NCI-H2107 (cell line): ENCODE data around the gene TMEM187.
A peak's percentile ranks its signal among the peaks of the same experiment; 100 is the strongest.

Experiments
- DNase-seq: peaks from one replicate; lab custom pipeline; 2025; lab: John Stamatoyannopoulos, UW

The TMEM187 gene

DNA sequence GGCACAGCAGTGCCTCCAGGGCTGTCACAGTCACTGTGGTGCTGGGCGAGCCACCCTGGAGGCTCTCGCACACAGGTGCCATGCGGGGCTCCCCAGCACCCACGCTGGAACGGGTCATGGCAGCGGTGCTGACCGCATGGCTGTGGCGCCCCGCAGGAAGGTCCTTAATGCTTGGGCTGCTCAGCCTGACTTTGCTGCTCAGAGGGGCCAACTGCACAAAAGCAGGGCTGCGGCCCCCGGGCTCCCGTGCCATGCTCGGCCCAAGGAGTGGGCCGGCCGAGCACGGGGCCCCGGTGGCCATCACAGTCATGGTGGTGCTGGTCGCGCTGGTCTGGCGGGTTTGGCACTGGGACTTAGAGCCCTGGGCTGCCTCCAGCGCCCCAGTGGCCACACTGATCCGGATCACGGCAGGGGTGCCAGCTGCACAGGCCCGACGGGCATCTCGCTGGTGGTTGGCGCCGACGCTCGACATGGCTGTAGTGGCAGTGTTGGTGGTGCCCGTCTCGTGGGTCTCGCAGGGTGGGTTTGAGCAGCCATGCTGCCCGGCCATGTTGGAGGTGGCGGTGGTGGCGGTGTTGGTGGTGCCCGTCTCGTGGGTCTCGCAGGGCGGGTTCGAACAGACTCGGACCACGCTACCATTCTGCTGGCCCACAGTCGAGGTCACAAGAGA lies 17.9 kb upstream of the TMEM187 start:
- no peak for DNase-seq

DNA sequence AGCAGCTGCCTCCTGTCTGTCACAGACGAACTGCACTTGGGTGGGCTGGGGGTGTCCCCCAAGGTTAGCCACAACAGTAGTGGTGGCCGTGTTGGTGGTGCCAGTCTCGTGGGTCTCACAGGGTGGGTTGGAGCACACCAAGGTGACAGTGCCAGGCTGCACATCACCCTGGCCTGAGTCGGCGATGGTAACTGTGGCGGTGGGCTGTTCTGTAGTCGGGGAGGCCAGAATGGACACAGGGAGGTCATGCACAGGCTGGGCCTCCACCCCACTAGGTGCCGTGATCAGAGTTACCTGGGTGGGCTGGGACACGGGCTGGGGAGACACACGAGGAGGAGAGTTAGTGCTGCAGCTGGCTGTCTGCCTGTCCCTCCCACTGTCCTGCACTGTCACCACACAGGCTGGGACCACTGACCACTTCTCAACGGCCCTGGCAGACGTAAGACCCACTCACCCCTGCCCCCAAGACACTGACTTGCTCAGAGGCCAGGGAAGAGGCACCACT lies 17.3 kb upstream of the TMEM187 start:
- no peak for DNase-seq

DNA sequence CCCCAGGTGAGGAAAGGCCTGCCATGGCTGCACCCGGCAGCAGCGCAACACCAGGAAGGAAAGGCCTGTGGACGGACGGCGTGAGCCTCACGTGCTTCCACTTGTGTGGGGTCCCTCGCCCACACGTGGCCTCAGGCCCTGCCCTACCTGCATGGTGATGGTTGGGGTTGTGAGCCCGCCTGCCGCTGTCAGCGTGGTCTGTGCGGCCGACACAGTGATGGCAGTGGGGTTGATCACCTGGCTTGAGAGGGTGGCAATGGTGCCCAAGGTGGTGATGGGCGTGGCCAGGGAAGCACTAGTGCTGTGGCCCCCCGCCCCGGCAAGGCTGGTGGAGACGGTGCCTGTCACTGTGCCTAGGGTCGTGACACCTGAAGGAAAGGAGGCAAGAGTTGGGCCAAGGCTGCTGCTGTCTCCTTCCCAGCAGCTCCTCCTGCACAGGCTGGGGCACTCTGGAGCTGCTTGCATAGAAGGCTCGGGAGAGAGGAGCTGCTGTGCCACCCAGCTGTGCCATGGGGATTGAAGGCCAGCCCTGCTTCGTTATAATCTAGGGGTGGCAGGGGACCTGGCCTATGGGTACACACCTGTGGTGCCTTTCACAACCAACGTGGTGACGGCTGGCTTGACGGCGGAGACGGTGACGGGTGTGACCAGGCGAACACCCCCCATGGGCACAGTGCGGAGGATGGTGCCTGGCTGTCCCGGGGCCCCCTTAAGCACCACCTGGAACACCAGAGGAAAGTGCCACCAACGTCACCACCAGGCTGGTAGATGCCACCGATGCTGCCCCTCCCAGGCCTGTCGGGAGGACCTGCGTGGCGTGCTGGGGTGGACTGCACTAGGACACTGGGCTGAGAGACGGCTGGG lies 16.3 kb upstream of the TMEM187 start:
- DNase-seq = no peak

DNA sequence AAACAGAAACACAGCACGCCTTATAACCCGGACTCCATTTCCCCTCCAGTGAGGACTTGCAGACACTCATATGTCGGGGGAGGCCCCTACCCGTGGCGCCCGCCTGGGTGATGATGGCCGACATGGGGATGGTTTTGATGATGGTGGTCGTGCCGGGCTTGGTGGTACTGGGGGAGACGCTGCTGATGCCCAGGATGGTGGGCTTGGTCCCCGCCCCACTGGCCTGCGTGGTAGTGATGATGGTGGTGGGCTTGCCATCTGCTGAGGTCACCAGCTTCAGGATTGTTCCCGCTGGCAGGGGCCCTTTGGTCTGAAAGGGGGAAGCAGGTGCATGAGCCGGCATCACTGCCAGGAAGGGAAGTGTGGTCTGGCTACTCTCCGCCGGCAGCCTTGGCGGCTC lies 15.3 kb upstream of the TMEM187 start:
- DNase-seq = no peak

DNA sequence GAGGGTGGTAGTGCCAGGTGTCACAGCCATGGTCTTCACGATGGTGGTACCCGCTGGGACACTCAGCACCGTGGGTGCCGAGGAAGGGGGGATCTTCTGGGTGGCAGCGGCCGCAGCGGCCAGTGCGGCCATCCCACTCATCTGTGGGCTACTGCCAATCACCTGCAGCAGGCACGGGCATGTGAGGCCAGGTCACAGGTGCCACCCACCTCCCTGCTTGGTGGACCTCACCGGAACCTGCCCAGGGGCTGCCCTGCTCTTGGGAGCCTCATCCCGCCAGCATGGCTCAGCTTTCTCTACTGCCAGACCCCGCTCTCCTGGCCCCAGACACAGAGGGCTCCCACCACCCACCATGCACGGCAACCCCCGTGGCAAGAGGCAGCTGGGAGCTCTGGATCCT lies 13.9 kb upstream of the TMEM187 start:
- no peak for DNase-seq

DNA sequence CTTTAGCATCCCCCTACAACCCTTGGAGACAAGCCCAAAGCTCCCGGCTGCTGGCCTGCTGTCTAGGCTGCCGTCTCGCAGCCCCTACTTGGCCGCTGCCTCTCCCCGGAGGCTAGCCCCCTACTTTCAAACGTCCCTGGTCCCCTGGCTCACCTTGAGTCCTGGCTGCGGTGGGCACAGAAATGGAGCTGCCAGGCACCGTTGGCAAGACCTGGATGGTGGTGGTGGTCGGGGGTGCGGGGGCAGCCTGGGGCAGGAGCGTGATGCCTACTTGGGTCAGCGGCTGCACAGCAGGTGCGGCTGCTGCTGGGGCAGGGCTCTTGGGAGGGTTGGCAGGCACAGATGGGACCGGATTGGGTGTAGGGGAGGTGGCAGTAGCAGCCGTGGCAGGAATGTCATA lies 12.9 kb upstream of the TMEM187 start:
- DNase-seq = no peak

DNA sequence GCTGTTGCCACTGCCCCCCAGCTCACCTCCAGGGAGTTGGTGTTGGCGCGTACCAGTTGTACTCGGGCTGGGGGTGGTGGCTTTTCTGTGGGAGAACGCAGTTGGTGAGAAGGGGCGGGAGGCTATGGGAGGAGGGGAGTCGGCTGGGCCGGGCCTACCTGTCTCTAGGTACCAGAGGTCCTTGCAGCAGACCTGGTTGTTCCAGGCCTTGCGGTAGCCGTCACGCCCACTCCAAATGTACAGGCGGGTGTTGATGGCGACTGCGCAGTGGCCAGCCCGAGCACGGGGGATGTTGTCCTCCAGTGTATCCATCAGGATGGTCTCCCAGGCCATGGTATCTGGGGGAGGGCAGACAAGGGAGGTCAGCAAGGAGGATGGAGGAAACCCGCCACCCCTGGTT lies 12.5 kb upstream of the TMEM187 start:
- no peak for DNase-seq

DNA sequence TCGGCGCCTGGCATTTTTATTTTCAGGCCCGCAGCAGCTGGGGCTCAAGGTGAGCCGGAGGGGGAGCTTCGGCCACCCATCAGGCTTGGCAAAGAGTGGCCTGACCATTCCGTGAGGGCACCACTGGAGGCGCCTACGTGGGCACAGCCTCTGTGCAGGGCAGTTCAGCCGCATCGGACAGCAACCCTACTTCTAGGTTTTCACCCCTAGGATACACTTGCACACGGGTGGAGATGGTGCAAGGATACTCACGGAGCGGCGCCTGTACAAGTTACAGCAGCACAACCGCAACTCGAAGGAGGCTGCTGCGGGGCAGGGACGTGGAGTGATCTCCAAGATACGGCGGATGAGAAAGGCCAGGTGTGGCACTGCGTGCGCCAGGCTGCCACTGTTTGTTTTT lies 11.8 kb upstream of the TMEM187 start:
- DNase-seq = no peak

DNA sequence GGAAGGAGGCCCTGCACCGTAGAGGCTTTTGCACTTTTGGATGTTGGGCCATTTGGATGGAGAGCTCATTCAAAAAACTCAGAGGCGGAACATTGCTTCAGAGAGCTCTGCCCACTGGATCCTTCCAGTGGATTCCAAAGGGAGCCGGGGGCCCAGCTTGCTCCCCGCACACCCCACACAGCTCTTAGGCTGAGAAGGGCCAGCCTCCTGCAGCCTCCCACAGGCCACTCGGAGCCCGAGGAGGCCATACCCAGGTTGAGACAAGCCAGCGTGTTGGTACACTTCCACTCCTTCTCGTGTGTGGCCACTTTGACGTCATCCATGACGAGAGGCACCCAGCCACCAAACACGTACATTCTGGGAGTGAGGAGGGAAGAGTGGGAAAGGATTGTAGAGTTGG lies 11.3 kb upstream of the TMEM187 start:
- DNase-seq = no peak

DNA sequence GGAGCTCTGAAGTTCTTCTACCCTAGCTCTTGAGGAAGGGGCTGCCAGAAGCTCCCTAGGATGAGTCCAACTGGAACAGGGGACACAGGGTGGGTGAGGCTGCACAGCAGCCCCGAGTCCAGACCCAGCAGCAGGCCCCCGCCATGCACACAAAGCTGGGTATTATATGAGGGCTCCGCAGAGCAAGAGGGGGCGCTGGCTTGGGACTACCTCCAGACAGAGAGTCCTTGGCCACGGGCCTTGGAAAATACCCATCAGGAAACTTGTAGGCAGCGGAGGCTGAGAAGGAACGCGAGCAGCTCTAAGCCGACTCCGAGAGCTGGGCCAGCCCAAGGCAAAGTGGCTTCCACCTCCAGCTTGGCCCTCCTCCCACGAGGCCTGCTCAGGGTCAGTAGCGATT lies 9.0 kb upstream of the TMEM187 start:
- DNase-seq = no peak

DNA sequence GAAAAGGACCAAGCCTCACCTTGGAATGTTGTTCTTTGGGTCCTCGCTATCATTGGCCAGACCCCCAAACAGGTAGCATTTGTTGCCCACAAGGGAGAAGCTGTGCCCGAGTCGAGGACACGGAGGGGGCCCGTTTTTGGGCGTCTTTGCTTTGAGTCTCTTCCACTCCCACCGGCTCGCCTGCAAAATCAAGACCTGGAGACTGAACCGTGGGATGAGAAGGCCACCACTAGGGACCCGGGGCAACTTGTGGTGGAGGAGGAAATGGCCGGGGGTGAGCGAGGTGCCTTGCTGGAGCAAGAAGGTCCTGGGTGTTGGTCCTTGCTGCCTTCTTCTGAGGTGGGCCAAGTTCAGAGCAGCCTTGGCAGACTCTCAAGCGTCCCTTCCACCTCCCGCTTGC lies 8.4 kb upstream of the TMEM187 start:
- no peak for DNase-seq

DNA sequence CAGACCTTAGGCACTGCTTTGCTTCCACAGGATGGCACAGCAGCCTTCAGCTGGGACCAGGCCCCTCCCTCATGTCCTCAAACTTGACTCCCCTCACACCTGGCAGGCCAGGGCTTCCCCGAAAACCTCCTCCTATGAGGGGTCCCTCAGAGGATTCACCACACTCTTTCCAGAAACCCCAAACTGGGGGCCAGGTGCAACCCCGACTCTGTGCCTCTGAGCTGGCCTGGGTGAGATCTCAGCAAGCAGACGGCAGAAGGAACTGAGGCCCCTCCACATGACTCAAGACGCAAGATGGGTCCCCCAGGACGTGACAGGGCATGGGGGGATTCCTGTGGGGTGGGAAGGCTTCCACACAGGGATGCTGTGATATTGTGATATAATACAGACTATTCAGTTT lies 7.1 kb upstream of the TMEM187 start:
- DNase-seq = no peak

DNA sequence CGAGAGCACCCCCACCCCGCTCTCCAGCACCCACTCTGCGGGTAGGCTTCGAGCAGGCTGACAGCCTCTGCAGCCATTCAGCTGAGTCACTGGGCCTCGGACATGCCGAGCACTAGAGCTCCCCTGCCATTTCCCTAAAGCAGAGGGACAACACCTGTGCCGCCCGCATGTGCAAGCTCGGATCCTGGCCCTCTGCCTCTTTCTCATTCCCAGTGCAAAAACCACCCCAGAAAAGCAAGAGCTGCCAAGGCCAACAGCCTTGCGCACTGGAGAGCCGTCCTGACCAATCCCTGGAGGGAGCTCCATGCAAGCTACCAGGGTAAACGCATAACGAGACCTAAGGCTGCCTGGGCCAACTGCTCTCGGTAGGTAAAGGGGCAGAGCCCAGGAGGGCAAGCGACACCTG lies 6.3 kb upstream of the TMEM187 start:
- no peak for DNase-seq

DNA sequence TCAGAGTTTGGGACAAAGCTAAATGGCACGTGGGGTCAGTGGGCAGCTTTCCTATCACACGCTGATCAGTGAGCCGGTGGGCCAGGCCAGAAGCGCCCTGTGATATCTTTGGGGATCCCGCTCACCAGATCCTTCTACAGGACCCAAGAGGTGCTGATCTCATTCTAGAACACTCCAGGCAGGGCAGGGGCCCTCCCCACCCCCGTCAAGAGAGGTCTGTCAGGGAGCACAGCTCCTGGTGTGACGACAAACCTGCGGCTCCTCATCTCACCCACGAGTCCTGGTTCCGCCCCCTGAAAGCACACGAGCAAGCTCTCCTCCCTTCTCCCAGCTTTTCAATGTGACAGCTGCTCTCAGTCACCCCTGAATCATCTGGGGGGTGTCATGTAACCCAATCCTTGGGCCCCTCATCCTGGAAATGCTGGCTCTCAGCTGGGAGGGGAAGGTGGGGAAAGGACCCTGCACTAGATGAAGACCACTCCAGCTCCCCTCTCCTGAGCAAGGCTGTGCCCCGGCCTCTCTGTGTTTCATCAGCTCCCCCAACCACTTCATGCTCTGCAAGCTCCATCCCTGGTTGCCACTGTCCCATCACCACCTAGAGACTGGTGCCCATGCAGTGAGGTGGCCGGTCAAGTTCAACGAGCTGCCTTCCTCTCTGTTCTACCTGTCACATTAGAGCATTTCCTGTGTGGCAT lies 5.6 kb upstream of the TMEM187 start:
- no peak for DNase-seq

DNA sequence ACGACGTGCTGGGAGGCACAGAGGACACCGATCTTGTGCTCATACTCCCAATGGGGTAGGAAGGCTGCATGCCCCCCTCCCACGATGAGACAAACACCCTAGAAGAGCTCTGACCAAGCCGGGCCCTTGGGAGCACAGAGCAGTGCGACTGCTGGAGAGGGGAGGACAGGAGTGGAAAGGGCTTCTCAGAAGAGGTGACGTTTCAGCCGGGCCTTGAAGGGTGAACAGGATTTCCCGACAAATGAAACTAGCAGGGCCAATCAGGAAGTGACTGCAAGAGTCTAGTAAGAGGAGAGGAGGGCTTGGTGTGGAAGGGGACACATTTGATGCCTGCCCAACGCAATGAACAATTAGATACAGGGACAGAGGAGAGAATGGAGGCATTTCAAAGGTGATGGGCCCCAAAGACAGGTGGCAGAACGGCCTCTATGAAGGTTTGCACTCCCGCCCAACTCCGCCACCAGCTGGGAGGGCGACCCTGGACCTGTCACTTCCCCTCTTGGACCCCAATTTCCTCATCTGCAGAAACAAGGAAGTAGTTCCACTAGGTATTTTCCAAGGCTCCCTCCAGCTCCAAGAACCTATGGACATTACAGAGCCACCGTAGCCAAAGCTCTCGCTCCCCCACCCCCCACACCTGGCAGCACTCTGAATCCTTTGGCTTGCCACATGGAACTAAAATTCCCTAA lies 4.9 kb upstream of the TMEM187 start:
- DNase-seq = peak; percentile 47

DNA sequence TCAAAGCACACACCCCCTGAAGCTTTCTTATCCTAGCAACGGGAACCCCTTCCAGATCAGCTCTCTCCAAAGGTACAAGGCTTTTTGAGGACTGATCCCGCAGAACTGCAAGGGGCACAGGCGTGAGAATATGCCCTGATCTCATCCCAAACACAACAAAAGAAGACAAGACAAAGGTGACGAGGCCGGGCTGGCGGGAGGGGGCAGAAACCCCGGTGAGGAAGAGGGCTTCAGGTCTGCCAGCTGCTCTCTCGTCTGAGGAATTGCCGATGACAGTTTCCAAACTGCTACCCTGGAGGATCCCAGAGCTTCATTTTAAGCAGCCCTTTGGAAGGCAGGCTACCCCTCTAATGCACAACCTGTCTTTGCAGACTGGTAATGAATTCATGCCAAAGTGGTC lies 4.3 kb upstream of the TMEM187 start:
- DNase-seq = no peak

DNA sequence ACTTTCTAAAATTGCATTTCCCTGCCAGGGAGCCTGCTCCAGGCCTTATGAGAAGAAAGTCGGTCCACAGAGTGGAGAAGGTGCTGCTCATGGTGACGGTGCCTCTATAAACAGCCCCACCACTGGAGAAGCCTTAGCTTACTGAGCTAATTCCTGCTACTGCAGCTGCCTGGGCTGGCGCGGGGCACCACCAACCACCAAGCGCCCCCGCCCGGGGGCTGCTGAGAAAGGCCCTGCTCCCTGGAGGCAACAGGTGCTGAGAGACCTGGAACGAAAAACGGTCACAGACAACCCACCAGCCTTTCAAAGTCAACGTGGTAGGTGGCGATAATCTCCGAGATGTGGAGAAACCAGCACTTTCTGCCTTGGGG lies 3.8 kb upstream of the TMEM187 start:
- peak; percentile 71 for DNase-seq

DNA sequence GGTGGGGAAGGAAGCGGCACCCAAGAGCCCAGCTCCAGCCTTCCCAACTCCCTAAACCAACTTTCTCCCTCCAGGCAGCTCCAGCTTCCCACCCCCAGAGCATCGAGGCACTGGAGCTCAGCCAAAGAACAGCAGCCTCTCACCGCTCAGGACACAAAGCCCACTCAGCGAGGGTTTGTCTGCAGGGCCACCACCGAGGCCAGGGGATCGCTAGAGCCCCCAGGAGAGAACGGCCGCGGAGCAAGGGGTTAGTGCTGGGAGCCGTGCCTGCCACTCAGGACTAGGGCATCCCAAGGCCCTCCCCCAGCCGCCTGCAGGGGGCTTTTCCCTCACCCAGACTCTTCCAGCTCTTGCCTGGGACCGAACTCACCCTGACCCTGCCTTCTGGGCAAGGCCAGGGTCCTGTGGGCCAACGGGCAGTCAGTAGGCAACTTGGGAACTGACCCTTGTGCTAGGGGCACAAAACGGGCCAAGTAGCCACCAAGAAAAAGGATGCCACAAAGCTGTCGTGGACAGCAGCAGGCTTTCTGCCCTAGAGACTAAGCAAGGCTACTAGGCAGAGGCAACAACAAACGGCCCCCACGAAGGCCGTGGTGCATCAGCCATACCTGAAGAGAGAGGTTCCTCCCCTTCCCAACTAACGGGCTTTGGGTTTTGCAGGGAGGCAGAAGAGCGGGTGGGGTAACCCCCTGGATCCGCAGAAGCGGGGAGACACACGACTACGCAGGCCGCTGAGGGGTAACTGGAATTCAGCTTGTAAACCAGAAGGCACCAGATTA lies 3.2 kb upstream of the TMEM187 start:
- no peak for DNase-seq

DNA sequence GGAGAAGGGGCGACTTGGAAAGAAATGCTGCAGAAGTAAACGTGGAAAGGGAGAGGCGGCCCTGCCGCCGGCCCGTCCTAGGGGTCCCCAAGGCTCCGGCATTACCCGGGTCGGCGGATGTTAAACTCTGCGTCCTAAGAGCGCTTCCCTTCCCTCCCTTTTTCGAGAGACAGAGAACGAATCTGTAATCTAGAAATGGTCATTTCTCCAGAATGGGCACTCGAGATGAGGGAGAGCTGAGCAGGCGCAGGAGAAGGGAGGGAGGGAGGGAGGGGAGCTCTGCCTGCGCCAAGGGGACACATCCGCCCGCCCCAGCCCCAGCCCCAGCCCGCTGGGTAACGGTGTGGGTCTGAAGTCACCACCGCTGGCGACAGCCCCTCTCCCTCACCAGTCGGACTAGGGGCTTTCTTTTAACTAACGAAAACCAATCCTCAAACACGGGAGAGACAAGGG lies 2.6 kb upstream of the TMEM187 start:
- DNase-seq = no peak

DNA sequence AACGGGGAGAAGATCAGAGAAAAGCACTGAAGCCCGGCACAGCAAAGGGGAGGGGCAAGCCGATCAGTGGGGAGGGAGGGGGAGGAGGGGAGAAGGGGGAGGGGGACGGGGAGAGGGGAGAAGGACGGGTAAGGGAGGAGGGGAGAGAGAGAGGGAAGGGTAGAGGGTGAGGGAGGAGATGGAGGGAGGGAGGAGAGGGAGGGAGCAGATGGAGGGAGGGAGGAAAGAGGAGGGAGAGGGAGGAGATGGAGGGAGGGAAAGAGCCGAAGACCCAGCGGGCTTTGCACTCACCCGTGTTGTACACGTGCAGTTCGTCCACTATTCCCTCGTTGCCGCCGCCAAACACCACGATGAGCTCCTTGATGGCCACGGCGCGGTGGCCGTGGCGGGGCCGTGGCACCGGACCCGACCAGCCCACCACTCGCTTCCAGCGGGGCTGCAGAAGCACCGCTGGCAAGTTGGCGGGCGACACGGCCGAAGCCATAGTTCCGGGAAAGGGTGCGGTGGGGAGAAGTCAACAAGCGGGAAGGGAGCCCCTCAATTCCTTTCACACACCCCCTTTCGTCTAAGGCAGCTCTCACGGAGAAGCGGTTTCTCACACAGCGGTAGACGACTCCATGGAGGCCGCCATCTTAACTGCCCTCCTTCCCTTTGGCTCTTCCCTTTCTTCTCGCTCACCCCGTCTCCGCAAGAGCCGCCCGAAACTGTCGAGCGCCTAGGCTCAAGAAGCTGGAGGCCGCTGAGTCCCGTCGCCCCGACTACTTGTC lies 2.0 kb upstream of the TMEM187 start:
- no peak for DNase-seq

DNA sequence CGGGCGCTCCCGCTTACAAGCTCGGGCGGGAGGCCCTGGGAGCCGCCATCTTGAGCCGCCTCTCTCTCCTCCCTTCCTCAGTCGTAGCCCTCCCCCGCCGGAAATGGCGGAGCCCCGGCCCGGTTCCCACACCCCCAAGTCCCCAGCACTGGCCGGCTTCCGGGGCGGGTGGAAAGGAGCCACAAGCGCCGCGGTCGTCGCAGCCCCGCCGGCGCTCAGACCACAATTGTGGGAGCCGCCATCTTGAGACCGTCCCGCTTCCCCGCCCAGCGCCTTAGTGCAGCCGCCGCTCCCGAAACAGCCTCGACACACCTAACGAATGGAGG lies 1.5 kb upstream of the TMEM187 start:
- DNase-seq = peak; percentile 83
